Upper lobe of right lung (tissue), 1 donor: ENCODE results near the gene RTF1. TPM values are rescaled to one million over a fixed set of nuclear protein-coding genes. Genes with fewer than 3 reads are reported as not detected.

Experiments
- ATAC-seq: fragments of 200-7000 bp; cut with Tn5 transposase; one replicate; pipeline ENCODE4 v1.9.1; 2020; ENCODE audit warnings: mild to moderate bottlenecking, moderate library complexity
- DNase-seq: peaks from one replicate; pipeline ENCODE4 v3.0.0-alpha.2; 2020
- H3K27ac ChIP-seq: fragments of 200-600 bp; one replicate; pipeline ENCODE4 v1.8.0; 2022
- H3K27me3 ChIP-seq: fragments of 200-600 bp; one replicate; pipeline ENCODE4 v1.8.0; 2022; ENCODE audit warnings: mild to moderate bottlenecking
- H3K36me3 ChIP-seq: fragments of 200-600 bp; one replicate; pipeline ENCODE4 v1.8.0; 2022
- H3K4me1 ChIP-seq: fragments of 200-600 bp; one replicate; pipeline ENCODE4 v1.8.0; 2022
- H3K4me3 ChIP-seq: fragments of 200-600 bp; one replicate; pipeline ENCODE4 v1.8.0; 2022; ENCODE audit warnings: mild to moderate bottlenecking
- H3K9me3 ChIP-seq: fragments of 200-600 bp; one replicate; pipeline ENCODE4 v1.8.0; 2022
- intact Hi-C: fragments of 100-400 bp; cut with DNase I; formaldehyde crosslinking; loops from one replicate; pipeline ENCODE4 v1.11.0; 2022
- total RNA-seq: library from RNA; stranded (reverse); fragmentation: NEBNext Ultra II Directional; extraction: Animal tissue kit (Norgen Biotek cat#: 25700); gene quantifications from one replicate; pipeline ENCODE4 v1.2.1, GENCODE V29; 2021
- TF ChIP-seq, protein P1 (sequence below): fragments of 200-600 bp; IDR thresholded peaks from one replicate; pipeline ENCODE4 v1.8.0; 2022; ENCODE audit warnings: antibody characterized with exemption
- donor health status: DM: no; HTN: yes; CAD: no; lungs with severe emphysema.

Gene RTF1
- total RNA-seq, 1 donor from 2014 or later = 27.1 TPM

DNA sequence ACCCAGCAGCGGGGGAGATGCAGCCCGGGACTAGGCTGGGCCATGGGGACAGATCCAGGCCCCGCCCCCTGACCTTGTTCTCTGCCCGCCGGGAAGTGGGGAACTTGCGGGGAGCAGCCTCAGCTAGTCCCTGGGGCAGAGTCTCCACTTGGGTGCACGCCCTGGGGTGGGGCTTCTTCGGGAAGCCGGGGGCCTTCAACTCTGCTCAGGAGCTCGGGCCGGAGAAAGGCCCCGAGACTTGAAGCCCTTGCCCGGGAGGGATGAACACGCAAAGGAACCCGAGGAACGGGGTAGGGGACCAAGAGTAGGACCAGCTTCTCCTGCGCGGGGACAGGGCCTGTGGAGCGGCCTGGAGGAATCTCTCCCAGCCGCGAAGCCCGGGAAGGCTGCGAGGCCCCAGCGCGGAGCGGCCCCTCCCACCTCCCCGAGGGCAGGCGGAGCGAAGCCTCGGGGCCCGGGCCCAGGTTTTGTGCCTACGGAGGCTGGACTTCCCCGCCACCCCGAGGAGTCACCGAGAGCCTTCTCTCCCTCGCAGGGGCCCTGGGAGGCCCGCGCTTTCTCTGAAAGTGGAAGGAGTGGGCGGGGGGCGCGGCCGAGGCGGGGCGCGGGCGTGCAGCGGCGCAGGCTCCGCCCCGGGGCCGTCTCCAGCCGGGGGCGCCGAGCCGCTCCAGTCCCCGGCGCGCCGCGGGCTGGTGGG, 76.5 kb downstream of the RTF1 start, which contains the start of gene ITPKA:
Gene ITPKA, plus strand, starts transcription at position 670 of the 697 bp plus-strand sequence. CDS start 54 bp downstream, outside the sequence.
- Histone ChIP-seq H3K4me3 (peak within 1 kb of the TSS; percentile 80), H3K9me3 (no peaks in the 10 kb centered on the region), H3K4me1 (peaks cover 29% of the 10 kb centered on the region), H3K36me3 (no peaks in the 10 kb centered on the region), H3K27me3 (peaks cover 51% of the 10 kb centered on the region), H3K27ac (no peak within 1 kb of the TSS)
- peak; percentile 86 for DNase-seq
- peak; percentile 84 for ATAC-seq
- intact Hi-C loops = no loop called here
- TF ChIP-seq, protein P1, sequence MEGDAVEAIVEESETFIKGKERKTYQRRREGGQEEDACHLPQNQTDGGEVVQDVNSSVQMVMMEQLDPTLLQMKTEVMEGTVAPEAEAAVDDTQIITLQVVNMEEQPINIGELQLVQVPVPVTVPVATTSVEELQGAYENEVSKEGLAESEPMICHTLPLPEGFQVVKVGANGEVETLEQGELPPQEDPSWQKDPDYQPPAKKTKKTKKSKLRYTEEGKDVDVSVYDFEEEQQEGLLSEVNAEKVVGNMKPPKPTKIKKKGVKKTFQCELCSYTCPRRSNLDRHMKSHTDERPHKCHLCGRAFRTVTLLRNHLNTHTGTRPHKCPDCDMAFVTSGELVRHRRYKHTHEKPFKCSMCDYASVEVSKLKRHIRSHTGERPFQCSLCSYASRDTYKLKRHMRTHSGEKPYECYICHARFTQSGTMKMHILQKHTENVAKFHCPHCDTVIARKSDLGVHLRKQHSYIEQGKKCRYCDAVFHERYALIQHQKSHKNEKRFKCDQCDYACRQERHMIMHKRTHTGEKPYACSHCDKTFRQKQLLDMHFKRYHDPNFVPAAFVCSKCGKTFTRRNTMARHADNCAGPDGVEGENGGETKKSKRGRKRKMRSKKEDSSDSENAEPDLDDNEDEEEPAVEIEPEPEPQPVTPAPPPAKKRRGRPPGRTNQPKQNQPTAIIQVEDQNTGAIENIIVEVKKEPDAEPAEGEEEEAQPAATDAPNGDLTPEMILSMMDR = no peak

DNA sequence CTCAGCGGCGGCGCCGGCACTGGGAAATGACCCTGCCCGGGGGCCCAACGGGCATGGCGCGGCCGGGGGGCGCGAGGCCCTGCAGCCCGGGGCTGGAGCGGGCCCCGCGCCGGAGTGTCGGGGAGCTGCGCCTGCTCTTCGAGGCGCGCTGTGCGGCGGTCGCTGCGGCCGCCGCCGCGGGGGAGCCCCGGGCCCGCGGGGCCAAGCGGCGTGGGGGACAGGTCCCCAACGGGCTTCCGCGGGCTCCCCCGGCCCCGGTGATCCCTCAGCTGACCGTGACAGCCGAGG, 77.0 kb downstream of the RTF1 start:
- intact Hi-C loops = no loop called here
- Histone ChIP-seq H3K27ac (no peak overlapping the region), H3K4me3 (peak overlapping the region; percentile 48), H3K4me1 (peaks cover 29% of the 10 kb centered on the region), H3K9me3 (no peaks in the 10 kb centered on the region), H3K36me3 (no peaks in the 10 kb centered on the region), H3K27me3 (peaks cover 51% of the 10 kb centered on the region)
- TF ChIP-seq, protein P1 = no peak
- no peak for ATAC-seq
- DNase-seq = no peak

DNA sequence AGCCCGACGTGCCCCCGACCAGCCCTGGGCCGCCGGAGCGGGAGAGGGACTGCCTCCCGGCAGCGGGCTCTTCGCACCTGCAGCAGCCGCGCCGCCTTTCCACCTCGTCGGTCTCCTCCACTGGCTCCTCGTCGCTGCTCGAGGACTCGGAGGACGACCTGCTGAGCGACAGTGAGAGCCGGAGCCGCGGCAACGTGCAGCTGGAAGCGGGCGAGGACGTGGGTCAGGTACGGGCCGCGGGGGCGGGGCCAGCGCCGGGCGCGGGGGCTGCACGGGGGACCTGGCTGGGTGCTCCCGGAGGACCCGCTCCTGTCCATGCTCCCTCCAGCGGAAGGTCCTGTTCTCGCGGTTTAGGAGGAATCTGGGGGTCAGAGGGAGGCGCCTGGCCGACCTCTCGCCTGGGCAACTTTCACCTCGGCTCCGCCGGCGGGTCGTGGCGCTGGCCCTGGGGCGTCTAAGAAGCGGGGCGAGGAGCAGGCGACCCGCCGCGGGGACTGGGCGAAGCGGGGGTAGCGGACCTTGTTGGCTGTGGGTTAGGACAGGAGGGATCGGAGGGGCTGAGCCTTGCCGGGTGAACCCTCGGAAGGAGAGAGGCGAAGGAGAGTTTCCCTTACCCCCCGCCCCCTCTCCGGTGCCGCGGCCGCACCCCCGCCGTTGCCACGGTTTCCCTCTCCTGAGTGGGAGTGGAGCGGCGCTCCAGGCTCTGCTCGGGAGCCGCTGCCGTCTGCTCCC, 77.5 kb downstream of the RTF1 start:
- peaks cover 51% of the 10 kb centered on the region for H3K27me3 ChIP-seq
- H3K4me1 ChIP-seq = peaks cover 29% of the 10 kb centered on the region
- intact Hi-C loops = no loop called here
- DNase-seq (peak; percentile 69), ATAC-seq (peak; percentile 2)
- H3K9me3 ChIP-seq = no peaks in the 10 kb centered on the region
- TF ChIP-seq, protein P1 = no peak
- peak overlapping the region; percentile 48 for H3K4me3 ChIP-seq
- H3K27ac ChIP-seq = no peak overlapping the region
- H3K36me3 ChIP-seq = no peaks in the 10 kb centered on the region

DNA sequence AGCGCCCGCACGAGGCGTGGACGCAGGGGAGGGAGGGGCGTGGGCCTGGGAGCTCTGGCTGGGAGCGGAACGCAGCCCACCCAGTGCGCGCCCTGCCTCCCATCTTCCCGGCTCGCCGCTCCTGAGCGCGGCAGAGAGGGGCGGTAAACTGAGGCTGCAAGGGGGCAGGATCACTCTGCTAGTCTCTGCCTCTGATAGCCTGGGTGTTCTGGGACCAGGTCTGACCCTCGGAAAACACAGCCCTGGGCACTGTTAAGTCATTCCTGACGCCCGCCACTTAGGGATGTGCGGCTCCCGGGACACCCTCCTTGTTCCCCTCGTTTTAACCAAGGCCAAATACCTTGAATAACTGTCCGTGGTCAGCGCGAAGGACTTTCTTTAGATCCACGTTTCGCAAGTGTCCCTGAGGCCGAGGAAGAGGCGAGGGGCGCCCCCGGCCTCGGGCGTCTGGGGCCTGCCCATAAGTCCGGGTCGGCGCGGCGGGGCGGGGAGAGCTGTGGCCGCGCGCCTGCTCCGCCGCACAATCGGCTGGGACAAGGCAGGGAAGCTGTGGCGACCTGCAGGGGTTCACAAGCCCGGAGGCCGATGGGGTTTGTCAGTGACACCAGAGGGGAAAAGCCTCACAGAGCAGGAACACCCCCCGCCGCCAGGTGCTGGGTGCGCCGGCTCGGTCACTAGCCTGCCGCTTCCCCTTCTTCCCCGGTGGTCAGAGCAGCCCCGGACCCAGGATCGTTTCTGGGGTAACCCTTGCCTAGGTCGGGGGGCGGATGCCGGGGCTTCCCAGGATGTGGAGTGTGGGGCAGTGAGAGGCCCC, 78.2 kb downstream of the RTF1 start:
- peaks cover 51% of the 10 kb centered on the region for H3K27me3 ChIP-seq
- no peak overlapping the region for H3K27ac ChIP-seq
- TF ChIP-seq, protein P1 = no peak
- no peak for DNase-seq
- intact Hi-C loops = no loop called here
- H3K4me3 ChIP-seq = peak overlapping the region; percentile 48
- H3K36me3 ChIP-seq = no peaks in the 10 kb centered on the region
- peaks cover 29% of the 10 kb centered on the region for H3K4me1 ChIP-seq
- H3K9me3 ChIP-seq = no peaks in the 10 kb centered on the region
- ATAC-seq = no peak

DNA sequence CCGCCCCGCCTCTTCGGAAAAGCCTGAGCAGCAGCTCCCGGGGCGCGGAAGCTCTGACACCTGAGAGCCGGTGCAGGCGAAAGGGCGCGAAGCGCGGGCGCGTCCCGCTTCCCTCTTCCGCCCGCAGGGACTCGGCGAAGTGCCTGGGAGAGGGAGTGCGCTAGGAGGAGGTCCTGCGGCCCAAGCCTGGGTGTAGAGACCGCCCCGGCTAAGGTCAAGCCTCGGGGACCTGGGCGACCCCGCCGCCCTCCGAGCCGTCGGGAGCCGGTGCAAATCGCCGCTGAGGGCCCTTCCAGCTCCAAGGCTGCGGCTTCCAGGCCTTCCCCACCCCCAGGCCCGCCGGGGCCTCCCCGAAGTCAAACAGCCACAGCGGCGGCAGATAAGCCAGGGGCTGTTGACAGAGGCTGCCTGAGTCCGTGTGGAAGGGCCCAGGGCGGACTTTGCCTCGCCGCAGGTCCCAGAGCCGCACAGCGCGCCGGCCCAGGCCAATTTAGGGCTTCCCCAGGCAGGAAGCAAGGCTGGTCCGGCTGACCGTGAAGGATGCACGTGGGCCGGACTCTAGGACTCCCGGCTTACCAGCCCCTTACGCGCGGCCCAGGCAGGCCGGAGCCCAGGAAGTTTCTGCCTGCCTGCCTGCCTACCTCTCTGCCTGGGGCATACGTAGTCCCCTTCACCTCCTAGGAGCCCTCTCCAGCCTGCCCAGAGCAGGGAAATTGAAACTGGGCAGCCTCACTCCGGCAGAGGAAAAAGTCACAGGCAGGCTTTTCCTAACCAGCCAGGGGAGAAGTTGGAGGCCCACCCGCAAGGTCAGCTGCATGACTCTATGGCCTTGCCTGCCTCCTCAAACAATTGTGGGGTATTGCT, 79.1 kb downstream of the RTF1 start:
- no peaks in the 10 kb centered on the region for H3K9me3 ChIP-seq
- peaks cover 29% of the 10 kb centered on the region for H3K4me1 ChIP-seq
- peak; percentile 1 for ATAC-seq
- TF ChIP-seq, protein P1 = no peak
- H3K4me3 ChIP-seq = peak overlapping the region; percentile 48
- no peak overlapping the region for H3K27ac ChIP-seq
- intact Hi-C loops = no loop called here
- no peak for DNase-seq
- peaks cover 60% of the 10 kb centered on the region for H3K27me3 ChIP-seq
- H3K36me3 ChIP-seq = no peaks in the 10 kb centered on the region
